ENCODE data around the gene GYPC. TPM values are rescaled to one million over a fixed set of nuclear protein-coding genes. Genes with fewer than 3 reads are reported as not detected.
"Not testable (repeated sequence)": the region's sequence is repeated elsewhere in the genome, so short reads cannot be mapped to it uniquely, and the experiment has no call there.

GYPC gene
- polyA plus RNA-seq, 1 donor (not counting 4 experiments of a cell fraction or from before 2014, with no cell fraction given), result not detected

DNA sequence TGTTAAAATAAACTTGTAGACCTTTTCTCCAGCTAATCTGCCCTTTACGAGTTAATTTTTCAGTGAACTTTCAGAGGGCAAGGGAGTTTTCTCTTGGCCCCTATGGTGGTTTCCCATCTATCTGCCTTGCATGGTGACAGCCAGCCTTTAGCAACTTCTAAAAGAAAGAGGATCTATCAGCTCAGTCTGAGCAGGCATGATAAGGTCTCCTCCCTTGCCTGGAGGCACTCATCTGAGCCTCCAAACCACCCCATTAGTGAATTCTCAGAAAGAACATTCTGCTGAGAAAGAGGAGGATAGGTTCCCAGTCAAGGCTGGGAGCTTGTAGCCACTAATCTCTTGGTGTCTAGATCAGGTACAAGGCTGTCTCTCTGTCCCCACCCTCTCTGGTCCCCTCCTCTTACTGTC is 10.7 kb upstream of the GYPC start:
- no peak for DNase-seq (ENCODE audit: low read depth, low spot score)
- FAIRE-seq, result no peak

DNA sequence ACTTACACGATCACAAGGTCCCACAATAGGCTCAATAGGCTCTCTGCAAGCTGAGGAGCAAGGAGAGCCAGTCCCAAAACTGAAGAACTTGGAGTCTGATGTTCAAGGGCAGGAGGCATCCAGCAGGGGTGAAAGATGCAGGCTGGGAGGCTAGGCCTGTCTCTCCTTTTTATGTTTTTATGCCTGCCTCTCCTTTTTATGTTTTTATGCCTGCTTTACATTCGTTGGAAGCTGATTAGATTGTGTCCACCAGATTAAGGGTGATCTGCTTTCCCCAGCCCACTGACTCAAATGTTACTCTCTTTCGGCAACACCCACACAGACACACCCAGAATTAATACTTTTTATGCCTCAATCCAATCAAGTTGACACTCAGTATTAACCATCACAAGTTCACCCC is 9.9 kb upstream of the GYPC start:
- no peak for DNase-seq (ENCODE audit: low read depth, low spot score)
- TF ChIP-seq, protein P1, sequence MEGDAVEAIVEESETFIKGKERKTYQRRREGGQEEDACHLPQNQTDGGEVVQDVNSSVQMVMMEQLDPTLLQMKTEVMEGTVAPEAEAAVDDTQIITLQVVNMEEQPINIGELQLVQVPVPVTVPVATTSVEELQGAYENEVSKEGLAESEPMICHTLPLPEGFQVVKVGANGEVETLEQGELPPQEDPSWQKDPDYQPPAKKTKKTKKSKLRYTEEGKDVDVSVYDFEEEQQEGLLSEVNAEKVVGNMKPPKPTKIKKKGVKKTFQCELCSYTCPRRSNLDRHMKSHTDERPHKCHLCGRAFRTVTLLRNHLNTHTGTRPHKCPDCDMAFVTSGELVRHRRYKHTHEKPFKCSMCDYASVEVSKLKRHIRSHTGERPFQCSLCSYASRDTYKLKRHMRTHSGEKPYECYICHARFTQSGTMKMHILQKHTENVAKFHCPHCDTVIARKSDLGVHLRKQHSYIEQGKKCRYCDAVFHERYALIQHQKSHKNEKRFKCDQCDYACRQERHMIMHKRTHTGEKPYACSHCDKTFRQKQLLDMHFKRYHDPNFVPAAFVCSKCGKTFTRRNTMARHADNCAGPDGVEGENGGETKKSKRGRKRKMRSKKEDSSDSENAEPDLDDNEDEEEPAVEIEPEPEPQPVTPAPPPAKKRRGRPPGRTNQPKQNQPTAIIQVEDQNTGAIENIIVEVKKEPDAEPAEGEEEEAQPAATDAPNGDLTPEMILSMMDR (optimal IDR thresholded peaks at IDR 0.05 in 1 of 3, IDR thresholded peaks at IDR 0.05 in 1 of 3, conservative IDR thresholded peaks at IDR 0.05 in 1 of 3; ENCODE audit: extremely low read depth in 1 of 3, insufficient read depth in 2 of 3, low read length in 3 of 3), result no peak
- TF ChIP-seq EZH2 (IDR thresholded peaks at IDR 0.05; ENCODE audit: low read length), result no peak
- H3K36me3 ChIP-seq (ENCODE audit: control insufficient read depth in 2 of 2, extremely low read depth in 1 of 2, insufficient read depth in 2 of 2, low read length in 2 of 2), result no peaks in the 10 kb centered on the region
- no peaks in the 10 kb centered on the region for H4K20me1 ChIP-seq (ENCODE audit: control insufficient read depth, extremely low read depth, insufficient read depth, low read length)
- no peaks in the 10 kb centered on the region for H3K9me3 ChIP-seq (ENCODE audit: control insufficient read depth, low read depth, low read length)
- H3K4me2 ChIP-seq (ENCODE audit: control insufficient read depth, extremely low read depth, insufficient read depth, low read depth, low read length), result no peak overlapping the region
- H3K79me2 ChIP-seq (ENCODE audit: control insufficient read depth, insufficient read depth, low read length), result no peaks in the 10 kb centered on the region
- dilution Hi-C loops (cut with MboI; ENCODE audit: extremely low pct_ligation_motif_present, low sequenced_read_pairs), result no loop called here
- H3K9me1 ChIP-seq (ENCODE audit: control insufficient read depth, extremely low read depth, insufficient read depth, low read length), result no peaks in the 10 kb centered on the region
- no peak overlapping the region for H3K27ac ChIP-seq (ENCODE audit: control insufficient read depth, insufficient read depth, low read length)
- no peak for FAIRE-seq
- H3K9ac ChIP-seq (ENCODE audit: control insufficient read depth, extremely low read depth, insufficient read depth, low read length), result no peak overlapping the region
- H3K4me3 ChIP-seq (ENCODE audit: control insufficient read depth in 2 of 3, extremely low read depth in 1 of 3, insufficient read depth in 2 of 3, low read depth in 1 of 3, low read length in 3 of 3), result no peak overlapping the region
- H2AFZ ChIP-seq (ENCODE audit: control insufficient read depth, low read length), result no peak overlapping the region
- H3K27me3 ChIP-seq (ENCODE audit: control insufficient read depth, extremely low read depth, insufficient read depth, low read length), result no peaks in the 10 kb centered on the region
- no peaks in the 10 kb centered on the region for H3K4me1 ChIP-seq (ENCODE audit: control insufficient read depth, extremely low read depth, insufficient read depth, low read length)

More for the DNA sequence above, 10.7 kb upstream of the GYPC start:
- H3K27me3 ChIP-seq (ENCODE audit: control insufficient read depth, extremely low read depth, insufficient read depth, low read length), result no peaks in the 10 kb centered on the region
- no peak overlapping the region for H3K4me3 ChIP-seq (ENCODE audit: control insufficient read depth in 2 of 3, extremely low read depth in 1 of 3, insufficient read depth in 2 of 3, low read depth in 1 of 3, low read length in 3 of 3)
- H4K20me1 ChIP-seq (ENCODE audit: control insufficient read depth, extremely low read depth, insufficient read depth, low read length), result no peaks in the 10 kb centered on the region
- TF ChIP-seq, protein P1 (optimal IDR thresholded peaks at IDR 0.05 in 1 of 3, IDR thresholded peaks at IDR 0.05 in 1 of 3, conservative IDR thresholded peaks at IDR 0.05 in 1 of 3; ENCODE audit: extremely low read depth in 1 of 3, insufficient read depth in 2 of 3, low read length in 3 of 3), result no peak
- TF ChIP-seq EZH2 (IDR thresholded peaks at IDR 0.05; ENCODE audit: low read length), result no peak
- H3K9ac ChIP-seq (ENCODE audit: control insufficient read depth, extremely low read depth, insufficient read depth, low read length), result no peak overlapping the region
- no peak overlapping the region for H3K4me2 ChIP-seq (ENCODE audit: control insufficient read depth, extremely low read depth, insufficient read depth, low read depth, low read length)
- H3K9me3 ChIP-seq (ENCODE audit: control insufficient read depth, low read depth, low read length), result no peaks in the 10 kb centered on the region
- H3K4me1 ChIP-seq (ENCODE audit: control insufficient read depth, extremely low read depth, insufficient read depth, low read length), result no peaks in the 10 kb centered on the region
- H3K36me3 ChIP-seq (ENCODE audit: control insufficient read depth in 2 of 2, extremely low read depth in 1 of 2, insufficient read depth in 2 of 2, low read length in 2 of 2), result no peaks in the 10 kb centered on the region
- dilution Hi-C loops (cut with MboI; ENCODE audit: extremely low pct_ligation_motif_present, low sequenced_read_pairs), result no loop called here
- H3K27ac ChIP-seq (ENCODE audit: control insufficient read depth, insufficient read depth, low read length), result no peak overlapping the region
- H3K9me1 ChIP-seq (ENCODE audit: control insufficient read depth, extremely low read depth, insufficient read depth, low read length), result no peaks in the 10 kb centered on the region
- H3K79me2 ChIP-seq (ENCODE audit: control insufficient read depth, insufficient read depth, low read length), result no peaks in the 10 kb centered on the region
- H2AFZ ChIP-seq (ENCODE audit: control insufficient read depth, low read length), result no peak overlapping the region

DNA sequence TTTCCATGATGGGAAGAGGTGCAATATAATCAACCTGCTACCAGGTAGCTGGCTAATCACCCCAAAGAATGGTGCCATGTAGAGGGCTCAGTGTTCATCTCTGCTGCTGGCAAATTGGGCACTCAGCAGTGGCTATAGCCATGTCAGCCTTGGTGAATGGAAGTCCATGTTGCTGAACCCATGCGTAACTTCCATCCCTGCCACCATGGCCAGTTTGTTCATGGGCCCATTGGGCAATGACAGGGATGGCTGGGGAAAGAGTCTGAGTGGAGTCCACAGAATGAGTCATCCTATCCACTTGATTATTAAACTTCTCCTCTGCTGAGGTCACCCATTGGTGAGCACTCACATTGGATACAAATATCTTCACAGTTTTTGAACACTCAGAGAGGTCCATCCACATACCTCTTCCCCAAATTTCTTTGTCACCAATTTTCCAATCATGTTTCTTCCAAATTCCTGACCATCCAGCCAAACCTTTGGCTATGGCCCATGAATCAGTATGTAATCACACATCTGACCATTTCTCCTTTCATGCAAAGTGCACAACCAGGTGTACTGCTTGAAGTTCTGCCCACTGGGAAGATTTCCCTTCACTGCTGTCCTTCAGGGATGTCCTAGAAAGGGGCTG is 8.1 kb upstream of the GYPC start:
- H2AFZ ChIP-seq (ENCODE audit: control insufficient read depth, low read length); H3K9me1 ChIP-seq (ENCODE audit: control insufficient read depth, extremely low read depth, insufficient read depth, low read length); H3K4me2 ChIP-seq (ENCODE audit: control insufficient read depth, extremely low read depth, insufficient read depth, low read depth, low read length); H3K4me1 ChIP-seq (ENCODE audit: control insufficient read depth, extremely low read depth, insufficient read depth, low read length); H3K79me2 ChIP-seq (ENCODE audit: control insufficient read depth, insufficient read depth, low read length); H3K27ac ChIP-seq (ENCODE audit: control insufficient read depth, insufficient read depth, low read length); H3K27me3 ChIP-seq (ENCODE audit: control insufficient read depth, extremely low read depth, insufficient read depth, low read length); H3K36me3 ChIP-seq (ENCODE audit: control insufficient read depth in 2 of 2, extremely low read depth in 1 of 2, insufficient read depth in 2 of 2, low read length in 2 of 2); H3K9me3 ChIP-seq (ENCODE audit: control insufficient read depth, low read depth, low read length); H4K20me1 ChIP-seq (ENCODE audit: control insufficient read depth, extremely low read depth, insufficient read depth, low read length); FAIRE-seq; DNase-seq (ENCODE audit: low read depth, low spot score); H3K4me3 ChIP-seq (ENCODE audit: control insufficient read depth in 2 of 3, extremely low read depth in 1 of 3, insufficient read depth in 2 of 3, low read depth in 1 of 3, low read length in 3 of 3); H3K9ac ChIP-seq (ENCODE audit: control insufficient read depth, extremely low read depth, insufficient read depth, low read length); dilution Hi-C loops (cut with MboI; ENCODE audit: extremely low pct_ligation_motif_present, low sequenced_read_pairs): not testable (repeated sequence)

DNA sequence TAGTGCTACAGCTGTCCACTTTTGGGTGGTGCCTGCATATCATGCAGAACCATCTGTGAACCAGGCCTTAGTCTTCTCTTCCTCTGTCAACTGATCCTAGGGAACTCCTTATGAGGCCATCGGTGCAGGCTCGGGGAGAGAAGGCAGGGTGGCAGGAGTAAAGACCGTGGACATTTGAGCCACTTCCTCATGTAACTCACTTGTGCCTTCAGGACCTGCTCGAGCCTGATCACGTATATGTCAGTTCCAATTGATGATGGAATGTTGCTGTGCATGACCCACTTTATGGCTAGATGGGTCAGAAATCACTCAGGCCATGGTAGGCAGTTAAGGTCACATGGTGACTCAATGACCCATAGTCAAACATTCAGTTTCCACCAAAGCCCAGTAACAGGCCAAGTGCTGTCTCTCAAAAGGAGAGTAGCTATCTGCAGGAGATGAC is 7.6 kb upstream of the GYPC start:
- H3K79me2 ChIP-seq (ENCODE audit: control insufficient read depth, insufficient read depth, low read length); dilution Hi-C loops (cut with MboI; ENCODE audit: extremely low pct_ligation_motif_present, low sequenced_read_pairs): not testable (repeated sequence)

More for the DNA sequence above, 7.6 kb upstream of the GYPC start:
- H2AFZ ChIP-seq (ENCODE audit: control insufficient read depth, low read length); DNase-seq (ENCODE audit: low read depth, low spot score); H3K4me3 ChIP-seq (ENCODE audit: control insufficient read depth in 2 of 3, extremely low read depth in 1 of 3, insufficient read depth in 2 of 3, low read depth in 1 of 3, low read length in 3 of 3); H3K9me1 ChIP-seq (ENCODE audit: control insufficient read depth, extremely low read depth, insufficient read depth, low read length); FAIRE-seq; H3K9ac ChIP-seq (ENCODE audit: control insufficient read depth, extremely low read depth, insufficient read depth, low read length); H3K4me1 ChIP-seq (ENCODE audit: control insufficient read depth, extremely low read depth, insufficient read depth, low read length); H3K4me2 ChIP-seq (ENCODE audit: control insufficient read depth, extremely low read depth, insufficient read depth, low read depth, low read length); H3K36me3 ChIP-seq (ENCODE audit: control insufficient read depth in 2 of 2, extremely low read depth in 1 of 2, insufficient read depth in 2 of 2, low read length in 2 of 2); H4K20me1 ChIP-seq (ENCODE audit: control insufficient read depth, extremely low read depth, insufficient read depth, low read length); H3K9me3 ChIP-seq (ENCODE audit: control insufficient read depth, low read depth, low read length); H3K27me3 ChIP-seq (ENCODE audit: control insufficient read depth, extremely low read depth, insufficient read depth, low read length); H3K27ac ChIP-seq (ENCODE audit: control insufficient read depth, insufficient read depth, low read length): not testable (repeated sequence)

All from keratinocyte (primary cell).